OCI-LY1 (cell line): Measurements from ENCODE around the gene RAPGEF3.
A peak's percentile ranks its signal among the peaks of the same experiment; 100 is the strongest.

Experiments used
- H2AFZ ChIP-seq: fragments of 200-600 bp; sonication (generic), shearing (Covaris generic); 2 replicates; pipeline ENCODE4 v1.6.0; 2014; ENCODE audit warnings: antibody characterized with exemption, mild to moderate bottlenecking, low read length
- H3F3A ChIP-seq: fragments of 200-600 bp; sonication (generic), shearing (Covaris generic); 2 replicates; pipeline ENCODE4 v1.6.0; 2014; ENCODE audit warnings: mild to moderate bottlenecking, antibody characterized with exemption, low read length, moderate library complexity; ENCODE audit not compliant: insufficient read depth
- H3K27ac ChIP-seq: fragments of 200-600 bp; sonication (generic); 2 replicates; pipeline ENCODE4 v1.5.1; 2014; ENCODE audit warnings: low read length, mixed run types, mild to moderate bottlenecking, low read depth; ENCODE audit not compliant: poor library complexity, severe bottlenecking
- H3K27me3 ChIP-seq: fragments of 200-600 bp; sonication (generic); 2 replicates; pipeline ENCODE4 v1.6.0; 2014; ENCODE audit warnings: antibody characterized with exemption, mild to moderate bottlenecking, low read length, moderate library complexity; ENCODE audit not compliant: insufficient read depth
- H3K36me3 ChIP-seq: fragments of 200-600 bp; sonication (generic); 2 replicates; pipeline ENCODE4 v1.6.1; 2014; ENCODE audit warnings: mild to moderate bottlenecking, antibody characterized with exemption, low read length, moderate library complexity, mixed read lengths; ENCODE audit not compliant: insufficient read depth
- H3K4me1 ChIP-seq: fragments of 200-600 bp; sonication (generic); 2 replicates; pipeline ENCODE4 v1.5.1; 2014; ENCODE audit warnings: mild to moderate bottlenecking, low read length, moderate library complexity; ENCODE audit not compliant: insufficient read depth, severe bottlenecking
- H3K4me2 ChIP-seq: fragments of 200-600 bp; sonication (generic), shearing (Covaris generic); 2 replicates; pipeline ENCODE4 v1.6.1; 2014; ENCODE audit warnings: low read length
- H3K4me3 ChIP-seq: fragments of 200-600 bp; sonication (generic); 2 replicates; pipeline ENCODE4 v1.5.1; 2014; ENCODE audit warnings: low read length, low read depth, mild to moderate bottlenecking, mixed read lengths; ENCODE audit not compliant: poor library complexity, severe bottlenecking
- H3K79me2 ChIP-seq: fragments of 200-600 bp; shearing (Covaris generic); 2 replicates; pipeline ENCODE4 v1.6.1; 2016; ENCODE audit warnings: mixed run types, low read length, mixed read lengths; ENCODE audit not compliant: insufficient read depth
- H3K9ac ChIP-seq: fragments of 200-600 bp; sonication (generic), shearing (Covaris generic); 2 replicates; pipeline ENCODE4 v1.6.1; 2014; ENCODE audit warnings: mild to moderate bottlenecking, low read length, mixed read lengths
- H3K9me2 ChIP-seq: fragments of 200-600 bp; sonication (generic), shearing (Covaris generic); 2 replicates; pipeline ENCODE4 v1.6.1; 2014; ENCODE audit warnings: low read depth, mild to moderate bottlenecking, low read length, mixed read lengths
- H3K9me3 ChIP-seq: fragments of 200-600 bp; shearing (Covaris generic); 2 replicates; pipeline ENCODE4 v1.6.1; 2014; ENCODE audit warnings: low read length, mixed read lengths
- H4K20me1 ChIP-seq: fragments of 200-600 bp; sonication (generic), shearing (Covaris generic); 2 replicates; pipeline ENCODE4 v1.6.0; 2016; ENCODE audit warnings: mild to moderate bottlenecking, low read length; ENCODE audit not compliant: insufficient read depth
- CTCF ChIP-seq: fragments of 200-600 bp; sonication (generic), shearing (Covaris generic); IDR thresholded peaks from 2 replicates; pipeline ENCODE4 v1.5.1; 2017; ENCODE audit warnings: mild to moderate bottlenecking, antibody characterized with exemption, low read length, moderate library complexity, mixed read lengths
- EZH2 ChIP-seq: fragments of 200-600 bp; sonication (generic), shearing (Covaris generic); IDR thresholded peaks from 2 replicates; pipeline ENCODE4 v1.8.0; 2017; ENCODE audit warnings: borderline replicate concordance, mixed run types, mild to moderate bottlenecking, antibody characterized with exemption, low read length, moderate library complexity, mixed read lengths

The RAPGEF3 gene

GRCh38 chr12:47687636-47688035 lies 71.0 kb downstream of the RAPGEF3 start:
- H3K27ac ChIP-seq = no peak overlapping the region
- H3K9ac ChIP-seq = no peak overlapping the region
- no peaks in the 10 kb centered on the region for H3K9me3 ChIP-seq
- no peak overlapping the region for H3K4me2 ChIP-seq
- no peak for TF ChIP-seq EZH2
- H3K79me2 ChIP-seq = no peaks in the 10 kb centered on the region
- no peaks in the 10 kb centered on the region for H3K9me2 ChIP-seq
- no peaks in the 10 kb centered on the region for H3K27me3 ChIP-seq
- H3F3A ChIP-seq = no peaks in the 10 kb centered on the region
- H3K4me3 ChIP-seq = no peak overlapping the region
- H4K20me1 ChIP-seq = no peaks in the 10 kb centered on the region
- no peaks in the 10 kb centered on the region for H3K4me1 ChIP-seq
- peaks cover 70% of the 10 kb centered on the region for H3K36me3 ChIP-seq
- H2AFZ ChIP-seq = no peak overlapping the region

- Histone ChIP-seq H3K4me3 (no peak overlapping the region), H3K9me3 (no peaks in the 10 kb centered on the region), H4K20me1 (no peaks in the 10 kb centered on the region), H3K9ac (no peak overlapping the region), H2AFZ (no peak overlapping the region), H3K4me1 (no peaks in the 10 kb centered on the region), H3K79me2 (no peaks in the 10 kb centered on the region), H3K27ac (no peak overlapping the region), H3F3A (no peaks in the 10 kb centered on the region), H3K27me3 (no peaks in the 10 kb centered on the region), H3K36me3 (peaks cover 65% of the 10 kb centered on the region), H3K9me2 (no peaks in the 10 kb centered on the region), H3K4me2 (no peak overlapping the region)
- no peak for TF ChIP-seq EZH2
- peak; percentile 63 for TF ChIP-seq CTCF
Observed at GRCh38 chr12:47686645-47687240, 71.9 kb downstream of the RAPGEF3 start.
